ENCODE results near the gene SH3GL1. TPM values are rescaled to one million over a fixed set of nuclear protein-coding genes. Genes with fewer than 3 reads are reported as not detected.
A peak's percentile ranks its signal among the peaks of the same experiment; 100 is the strongest.
"Not testable (repeated sequence)": the region's sequence is repeated elsewhere in the genome, so short reads cannot be mapped to it uniquely, and the experiment has no call there.

Gene SH3GL1
- total and polyA plus RNA-seq, 4 experiments from 2014 or later = 19.7 to 45.6 (median 34.1) TPM

DNA sequence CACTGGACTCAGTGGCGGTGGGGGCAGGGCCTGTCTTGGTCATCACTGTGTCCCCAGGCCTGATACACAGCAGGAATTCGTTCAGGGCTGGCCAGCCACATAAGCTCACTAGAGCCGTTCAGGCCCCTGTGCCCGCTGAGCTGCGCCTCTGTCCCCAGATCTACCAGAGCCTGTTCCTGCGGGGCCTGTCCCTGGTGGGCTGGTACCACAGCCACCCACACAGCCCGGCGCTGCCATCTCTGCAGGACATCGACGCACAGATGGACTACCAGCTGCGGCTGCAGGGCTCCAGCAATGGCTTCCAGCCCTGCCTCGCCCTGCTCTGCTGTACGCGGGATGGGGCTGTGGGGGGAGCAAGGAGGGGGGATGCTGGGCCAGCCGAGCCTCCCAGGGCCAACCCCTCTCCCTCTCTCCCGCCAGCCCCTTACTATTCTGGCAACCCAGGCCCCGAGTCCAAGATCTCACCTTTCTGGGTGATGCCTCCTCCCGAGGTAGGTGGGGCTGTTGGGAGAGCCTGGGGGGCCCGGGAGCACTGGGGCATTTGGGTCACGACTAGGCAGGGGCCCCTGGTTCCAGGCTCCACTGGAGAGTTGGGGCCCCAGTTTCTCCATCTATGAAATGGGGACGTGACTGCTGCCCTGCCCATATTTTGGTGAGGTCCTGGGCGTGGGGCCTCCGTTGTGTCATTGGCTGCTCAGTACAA, 43.1 kb downstream of the SH3GL1 start:
- Histone ChIP-seq H3K36me3 (ENCODE audit: insufficient read depth, low read length) (peaks cover 16% of the 10 kb centered on the region), H3K27ac (ENCODE audit: low read depth, low read length) (no peak overlapping the region), H3K4me3 (ENCODE audit: low read length in 2 of 2) (no peak overlapping the region), H3K27me3 (ENCODE audit: insufficient read depth, low read length) (no peaks in the 10 kb centered on the region), H3K9me3 (ENCODE audit: control insufficient read depth in 1 of 2, low read length in 2 of 2) (no peaks in the 10 kb centered on the region), H3K4me1 (ENCODE audit: insufficient read depth, low read length) (no peaks in the 10 kb centered on the region)
- Mint-ChIP-seq H3K4me1 (peaks cover 0 to 3% (median 1%) of the 10 kb centered on the region in 4 donors), H3K27ac (peak overlapping the region in 1 of 7 donors; percentile 57), H3K36me3 (peaks cover 7 to 16% of the 10 kb centered on the region in 2 donors), H3K9me3 (peaks cover 0 to 2% (median 0%) of the 10 kb centered on the region in 8 donors), H3K27me3 (no peaks in the 10 kb centered on the region), H3K4me3 (no peak overlapping the region)
- intact Hi-C loops (cut with micrococcal nuclease) = no loop called here
- CTCF ChIA-PET (ENCODE audit: partially characterized antibody) = interaction anchor here (2.2 kb wide), 1 partner anchor 90 kb away, joined by 8 read pairs; no protein-coding TSS in a partner anchor
- POLR2A ChIA-PET (ENCODE audit: partially characterized antibody) = interaction anchor here (0.6 to 1.1 kb wide), 2 partner anchors 11 to 15 kb away, joined by 3 to 4 read pairs; no protein-coding TSS in a partner anchor
- no peak for DNase-seq

DNA sequence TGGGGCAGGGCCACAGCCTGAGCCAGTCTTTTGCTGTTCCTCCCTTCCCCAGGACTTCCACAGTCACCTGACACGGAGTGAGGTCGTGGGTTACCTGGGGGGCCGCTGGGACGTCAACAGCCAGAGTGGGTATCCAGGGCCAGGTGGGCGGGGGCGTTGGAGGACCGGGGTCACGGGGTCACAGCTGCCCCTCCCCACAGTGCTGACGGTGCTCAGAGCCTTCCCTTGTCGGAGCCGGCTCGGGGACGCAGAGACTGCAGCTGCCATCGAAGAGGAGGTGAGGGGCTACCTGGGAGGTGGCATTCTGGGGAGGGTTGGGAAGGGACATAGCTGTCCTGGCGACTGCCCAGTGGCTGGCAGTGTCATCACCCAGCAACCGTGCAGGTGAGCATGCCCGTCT, 45.5 kb downstream of the SH3GL1 start:
- H3K27me3 Mint-ChIP-seq = no peaks in the 10 kb centered on the region
- no peak for DNase-seq
- peaks cover 0 to 4% of the 10 kb centered on the region in 2 donors for H3K36me3 Mint-ChIP-seq
- ChIA-PET POLR2A (ENCODE audit: partially characterized antibody) (interaction anchor here (0.5 kb wide), 1 partner anchor 88 kb away, joined by 3 read pairs; no protein-coding TSS in a partner anchor), CTCF (ENCODE audit: partially characterized antibody) (interaction anchor here (0.6 to 2.4 kb wide), 3 partner anchors 11 to 833 kb away, joined by 3 to 10 read pairs (median 4); no protein-coding TSS in a partner anchor)
- no peaks in the 10 kb centered on the region for H3K4me1 ChIP-seq (ENCODE audit: insufficient read depth, low read length)
- H3K27me3 ChIP-seq (ENCODE audit: insufficient read depth, low read length) = no peaks in the 10 kb centered on the region
- no peak overlapping the region for H3K27ac Mint-ChIP-seq
- peaks cover 4% of the 10 kb centered on the region for H3K36me3 ChIP-seq (ENCODE audit: insufficient read depth, low read length)
- H3K9me3 Mint-ChIP-seq = peaks cover 0 to 2% (median 0%) of the 10 kb centered on the region in 8 donors
- peaks cover 0 to 3% (median 1%) of the 10 kb centered on the region in 4 donors for H3K4me1 Mint-ChIP-seq
- no peak overlapping the region for H3K4me3 ChIP-seq (ENCODE audit: low read length in 2 of 2)
- H3K4me3 Mint-ChIP-seq = no peak overlapping the region
- H3K27ac ChIP-seq (ENCODE audit: low read depth, low read length) = no peak overlapping the region
- intact Hi-C loops (cut with micrococcal nuclease) = no loop called here
- no peaks in the 10 kb centered on the region for H3K9me3 ChIP-seq (ENCODE audit: control insufficient read depth in 1 of 2, low read length in 2 of 2)

DNA sequence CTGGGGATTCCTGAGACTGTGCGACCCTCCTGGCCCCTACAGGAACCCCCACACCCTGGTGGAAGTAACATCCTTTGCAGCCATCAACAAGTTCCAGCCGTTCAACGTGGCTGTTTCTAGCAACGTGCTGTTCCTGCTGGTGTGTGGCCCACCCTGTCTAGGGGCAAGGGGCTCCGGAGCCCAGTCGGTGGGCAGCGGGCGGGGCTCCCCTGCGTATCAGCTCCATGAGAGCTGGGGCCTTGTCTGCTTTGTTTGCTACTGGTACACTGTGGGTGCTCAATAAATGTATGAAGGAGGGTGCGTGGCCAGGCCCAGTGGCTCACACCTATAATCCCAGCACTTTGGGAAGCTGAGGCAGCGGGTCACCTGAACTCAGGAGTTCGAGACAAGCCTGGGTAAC, 46.1 kb downstream of the SH3GL1 start:
- CTCF ChIA-PET (ENCODE audit: partially characterized antibody) = interaction anchor here (0.9 to 2.6 kb wide), 4 partner anchors 9 to 87 kb away, joined by 3 to 18 read pairs (median 9); partner anchors contain the start of gene STAP2
- H3K36me3 Mint-ChIP-seq = peaks cover 0 to 4% of the 10 kb centered on the region in 2 donors
- Histone ChIP-seq H3K4me3 (ENCODE audit: low read length in 2 of 2) (no peak overlapping the region), H3K27ac (ENCODE audit: low read depth, low read length) (no peak overlapping the region), H3K36me3 (ENCODE audit: insufficient read depth, low read length) (no peaks in the 10 kb centered on the region), H3K27me3 (ENCODE audit: insufficient read depth, low read length) (no peaks in the 10 kb centered on the region), H3K4me1 (ENCODE audit: insufficient read depth, low read length) (no peaks in the 10 kb centered on the region), H3K9me3 (ENCODE audit: control insufficient read depth in 1 of 2, low read length in 2 of 2) (no peaks in the 10 kb centered on the region)
- no peak for DNase-seq
- intact Hi-C loops (cut with micrococcal nuclease) = no loop called here
- H3K27ac Mint-ChIP-seq = peak overlapping the region in 1 of 7 donors; percentile 41
- H3K27me3 Mint-ChIP-seq = no peaks in the 10 kb centered on the region
- peaks cover 0 to 2% (median 0%) of the 10 kb centered on the region in 8 donors for H3K9me3 Mint-ChIP-seq
- peaks cover 0 to 3% (median 1%) of the 10 kb centered on the region in 4 donors for H3K4me1 Mint-ChIP-seq
- POLR2A ChIA-PET (ENCODE audit: partially characterized antibody) = no interaction called here
- no peak overlapping the region for H3K4me3 Mint-ChIP-seq

DNA sequence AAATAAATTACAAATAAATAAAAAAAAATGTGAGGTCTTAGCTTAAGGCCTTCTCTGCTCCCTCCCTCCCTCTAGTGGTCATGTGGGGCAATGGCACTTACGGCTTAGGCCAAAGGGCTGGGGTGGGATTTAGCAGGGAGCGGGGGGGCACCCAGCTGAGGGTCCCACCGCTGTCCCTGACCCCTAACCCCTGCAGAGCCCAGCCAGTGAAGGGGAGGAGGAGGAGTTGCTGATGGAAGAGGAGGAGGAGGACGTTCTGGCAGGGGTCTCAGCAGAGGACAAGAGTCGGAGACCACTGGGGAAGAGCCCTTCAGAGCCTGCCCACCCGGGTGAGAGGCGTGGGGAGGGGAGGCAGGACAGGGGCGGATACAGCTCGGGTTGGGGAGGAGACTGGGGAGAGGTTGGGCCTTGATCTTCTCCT, 47.6 kb downstream of the SH3GL1 start:
- Mint-ChIP-seq H3K9me3 (peaks cover 0 to 2% (median 0%) of the 10 kb centered on the region in 8 donors), H3K4me3 (no peak overlapping the region), H3K27me3 (no peaks in the 10 kb centered on the region), H3K4me1 (peaks cover 0 to 3% (median 1%) of the 10 kb centered on the region in 4 donors), H3K27ac (peak overlapping the region in 6 of 7 donors; percentile 52 to 88 (median 78)), H3K36me3 (peaks cover 0 to 3% of the 10 kb centered on the region in 2 donors)
- Histone ChIP-seq H3K9me3 (ENCODE audit: control insufficient read depth in 1 of 2, low read length in 2 of 2) (no peaks in the 10 kb centered on the region), H3K27ac (ENCODE audit: low read depth, low read length) (no peak overlapping the region), H3K4me3 (ENCODE audit: low read length in 2 of 2) (no peak overlapping the region), H3K27me3 (ENCODE audit: insufficient read depth, low read length) (no peaks in the 10 kb centered on the region), H3K4me1 (ENCODE audit: insufficient read depth, low read length) (no peaks in the 10 kb centered on the region), H3K36me3 (ENCODE audit: insufficient read depth, low read length) (no peaks in the 10 kb centered on the region)
- CTCF ChIA-PET (ENCODE audit: partially characterized antibody) = interaction anchor here (0.6 to 3.0 kb wide), 25 partner anchors 9 to 284 kb away, joined by 3 to 61 read pairs (median 6); partner anchors contain the start of genes MPND, SH3GL1, STAP2 and YJU2
- POLR2A ChIA-PET (ENCODE audit: partially characterized antibody) = interaction anchor here (1.1 to 1.7 kb wide), 7 partner anchors 8 to 106 kb away, joined by 4 to 15 read pairs (median 6); partner anchors contain the start of genes MPND, SH3GL1 and YJU2
- intact Hi-C loops (cut with micrococcal nuclease) = loop anchor here (1.0 kb wide), 2 partner anchors 28 to 85 kb away; no protein-coding TSS in a partner anchor
- DNase-seq = peak; percentile 55 to 62 (median 61)

DNA sequence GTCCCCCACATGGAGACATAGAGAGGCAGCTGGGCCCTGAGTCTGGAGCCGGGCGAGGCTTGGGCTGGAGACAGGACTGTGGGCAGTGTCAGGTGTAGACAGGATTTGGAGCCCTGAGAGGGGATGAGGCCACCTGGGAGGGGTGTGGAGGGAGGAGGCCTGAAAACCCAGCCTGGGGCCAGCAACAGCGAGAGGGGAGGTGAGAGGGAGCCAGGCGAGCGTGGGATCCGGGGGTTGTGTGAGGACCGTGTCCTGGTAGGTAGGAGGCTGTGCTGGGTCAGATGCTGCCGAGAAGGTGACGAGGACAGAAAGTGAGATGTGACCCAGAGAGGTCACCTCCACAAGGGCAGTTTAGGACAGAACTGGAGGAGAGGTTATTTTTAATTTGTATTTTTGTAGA, 49.6 kb downstream of the SH3GL1 start:
- peak overlapping the region in 2 of 7 donors; percentile 55 to 57 for H3K27ac Mint-ChIP-seq
- ChIA-PET POLR2A (ENCODE audit: partially characterized antibody) (no interaction called here), CTCF (ENCODE audit: partially characterized antibody) (interaction anchor here (0.6 kb wide), 1 partner anchor 491 kb away, joined by 3 read pairs; no protein-coding TSS in a partner anchor)
- peaks cover 0 to under 1% (median 0%) of the 10 kb centered on the region in 8 donors for H3K9me3 Mint-ChIP-seq
- intact Hi-C loops (cut with micrococcal nuclease) = no loop called here
- no peak for DNase-seq
- Histone ChIP-seq H3K9me3 (ENCODE audit: control insufficient read depth in 1 of 2, low read length in 2 of 2) (no peaks in the 10 kb centered on the region), H3K27ac (ENCODE audit: low read depth, low read length) (no peak overlapping the region), H3K27me3 (ENCODE audit: insufficient read depth, low read length) (no peaks in the 10 kb centered on the region), H3K4me3 (ENCODE audit: low read length in 2 of 2) (no peak overlapping the region), H3K4me1 (ENCODE audit: insufficient read depth, low read length) (no peaks in the 10 kb centered on the region), H3K36me3 (ENCODE audit: insufficient read depth, low read length) (no peaks in the 10 kb centered on the region)
- no peaks in the 10 kb centered on the region for H3K27me3 Mint-ChIP-seq
- H3K4me1 Mint-ChIP-seq = peaks cover 0 to 4% (median 2%) of the 10 kb centered on the region in 4 donors
- peaks cover 4 to 6% of the 10 kb centered on the region in 2 donors for H3K36me3 Mint-ChIP-seq
- no peak overlapping the region for H3K4me3 Mint-ChIP-seq

DNA sequence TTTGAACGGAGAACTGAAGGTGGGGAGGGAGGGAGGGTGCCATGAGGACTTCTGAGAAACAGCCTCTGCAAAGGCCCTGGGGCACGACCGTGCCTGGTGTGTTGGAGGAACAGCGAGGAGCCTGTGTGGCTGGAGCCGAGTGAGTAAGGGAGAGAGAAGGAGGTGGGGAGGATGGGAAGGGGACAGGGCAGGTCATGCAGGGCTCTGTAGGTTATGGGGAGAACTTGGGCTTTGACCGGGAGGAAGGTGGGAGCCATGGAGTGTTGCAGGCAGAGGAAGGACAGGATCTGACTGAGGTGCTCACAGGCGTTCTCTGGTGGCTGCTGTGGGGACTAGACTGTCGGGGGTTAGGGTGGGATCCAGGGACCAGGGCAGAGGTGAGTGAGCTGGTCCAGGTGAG, 50.2 kb downstream of the SH3GL1 start:
- Mint-ChIP-seq H3K27me3 (no peaks in the 10 kb centered on the region), H3K27ac (peak overlapping the region in 4 of 7 donors; percentile 52 to 60 (median 56)), H3K4me3 (no peak overlapping the region), H3K36me3 (peaks cover 4 to 10% of the 10 kb centered on the region in 2 donors), H3K9me3 (no peaks in the 10 kb centered on the region), H3K4me1 (peaks cover 3 to 7% (median 5%) of the 10 kb centered on the region in 4 donors)
- intact Hi-C loops (cut with micrococcal nuclease) = no loop called here
- no peaks in the 10 kb centered on the region for H3K36me3 ChIP-seq (ENCODE audit: insufficient read depth, low read length)
- H3K27me3 ChIP-seq (ENCODE audit: insufficient read depth, low read length) = no peaks in the 10 kb centered on the region
- H3K9me3 ChIP-seq (ENCODE audit: control insufficient read depth in 1 of 2, low read length in 2 of 2) = no peaks in the 10 kb centered on the region
- DNase-seq = no peak
- CTCF ChIA-PET (ENCODE audit: partially characterized antibody) = no interaction called here
- H3K4me1 ChIP-seq (ENCODE audit: insufficient read depth, low read length) = no peaks in the 10 kb centered on the region
- POLR2A ChIA-PET (ENCODE audit: partially characterized antibody) = no interaction called here
- H3K4me3 ChIP-seq (ENCODE audit: low read length in 2 of 2) = no peak overlapping the region
- no peak overlapping the region for H3K27ac ChIP-seq (ENCODE audit: low read depth, low read length)

DNA sequence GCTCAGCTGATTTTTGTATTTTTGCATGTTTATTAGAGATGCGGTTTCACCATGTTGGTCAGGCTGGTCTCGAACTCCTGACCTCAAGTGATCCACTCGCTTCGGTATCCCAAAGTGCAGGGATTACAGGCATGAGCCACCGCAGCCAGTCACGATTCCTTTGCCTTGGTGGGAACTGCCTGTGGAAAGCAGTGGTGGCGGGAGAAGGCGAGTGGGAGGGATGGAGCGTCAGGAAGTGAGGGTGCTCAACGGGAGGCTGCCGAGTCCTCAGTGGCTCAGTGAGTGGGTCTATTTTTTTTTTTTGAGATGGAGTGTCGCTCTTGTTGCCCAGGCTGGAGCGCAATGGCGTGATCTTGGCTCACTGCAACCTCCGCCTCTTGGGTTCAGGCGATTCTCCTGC, 51.1 kb downstream of the SH3GL1 start:
- CTCF ChIA-PET (ENCODE audit: partially characterized antibody) = interaction anchor here (0.7 kb wide), 1 partner anchor 83 kb away, joined by 3 read pairs; no protein-coding TSS in a partner anchor
- peaks cover 4 to 10% of the 10 kb centered on the region in 2 donors for H3K36me3 Mint-ChIP-seq
- H3K27me3 ChIP-seq (ENCODE audit: insufficient read depth, low read length); H3K9me3 Mint-ChIP-seq; H3K4me3 ChIP-seq (ENCODE audit: low read length in 2 of 2); H3K9me3 ChIP-seq (ENCODE audit: control insufficient read depth in 1 of 2, low read length in 2 of 2); H3K4me3 Mint-ChIP-seq; H3K36me3 ChIP-seq (ENCODE audit: insufficient read depth, low read length); H3K27me3 Mint-ChIP-seq; H3K4me1 ChIP-seq (ENCODE audit: insufficient read depth, low read length); H3K27ac Mint-ChIP-seq; DNase-seq; H3K27ac ChIP-seq (ENCODE audit: low read depth, low read length); intact Hi-C loops (cut with micrococcal nuclease); POLR2A ChIA-PET (ENCODE audit: partially characterized antibody); H3K4me1 Mint-ChIP-seq: not testable (repeated sequence)
